DMS 273 (cell line): Measurements from ENCODE around the gene CD83.

Experiments used
- DNase-seq: peaks from one replicate; lab custom pipeline; 2025; ENCODE audit not compliant: unreplicated experiment; lab: John Stamatoyannopoulos, UW

Gene CD83

GRCh38 chr6:14091339-14091978 lies 26.1 kb upstream of the CD83 start:
- no peak for DNase-seq

- no peak for DNase-seq
Measured at GRCh38 chr6:14092316-14092715, 25.3 kb upstream of the CD83 start.

GRCh38 chr6:14092838-14093789 lies 24.5 kb upstream of the CD83 start:
- no peak for DNase-seq

GRCh38 chr6:14094721-14095120 lies 22.9 kb upstream of the CD83 start:
- DNase-seq, result no peak

GRCh38 chr6:14095437-14095836 lies 22.1 kb upstream of the CD83 start:
- DNase-seq, result no peak

GRCh38 chr6:14100138-14100537 lies 17.4 kb upstream of the CD83 start:
- DNase-seq, result no peak

GRCh38 chr6:14100966-14101365 lies 16.6 kb upstream of the CD83 start:
- DNase-seq, result no peak

GRCh38 chr6:14102383-14102782 lies 15.2 kb upstream of the CD83 start:
- DNase-seq, result no peak

GRCh38 chr6:14105547-14105946 lies 12.0 kb upstream of the CD83 start:
- DNase-seq, result no peak

GRCh38 chr6:14107000-14107399 lies 10.6 kb upstream of the CD83 start:
- DNase-seq, result no peak

- DNase-seq, result no peak
Measured at GRCh38 chr6:14107711-14108494, 9.7 kb upstream of the CD83 start.

- DNase-seq, result peak; percentile 55
Measured at GRCh38 chr6:14108571-14109410, 8.8 kb upstream of the CD83 start.

- DNase-seq, result no peak
Measured at GRCh38 chr6:14109411-14109826, 8.2 kb upstream of the CD83 start.

- DNase-seq, result no peak
Measured at GRCh38 chr6:14110001-14110818, 7.4 kb upstream of the CD83 start.

GRCh38 chr6:14113976-14114375 lies 3.6 kb upstream of the CD83 start:
- no peak for DNase-seq

- no peak for DNase-seq
Measured at GRCh38 chr6:14118091-14118439, 493 bp downstream of the CD83 start.

- DNase-seq, result no peak
Measured at GRCh38 chr6:14118446-14118845, 874 bp downstream of the CD83 start.

- no peak for DNase-seq
Measured at GRCh38 chr6:14119784-14120183, 2.2 kb downstream of the CD83 start.

GRCh38 chr6:14120546-14120945 lies 3.0 kb downstream of the CD83 start:
- no peak for DNase-seq

GRCh38 chr6:14121936-14122344 lies 4.4 kb downstream of the CD83 start:
- no peak for DNase-seq
